HG03196 (cell line): Measurements from ENCODE around the gene SCN3A.

Source experiments
- ATAC-seq: cut with Tn5 transposase; IDR thresholded peaks from one replicate; pipeline ENCODE4 v1.9.1; 2021; ENCODE audit not compliant: unreplicated experiment

SCN3A gene

DNA sequence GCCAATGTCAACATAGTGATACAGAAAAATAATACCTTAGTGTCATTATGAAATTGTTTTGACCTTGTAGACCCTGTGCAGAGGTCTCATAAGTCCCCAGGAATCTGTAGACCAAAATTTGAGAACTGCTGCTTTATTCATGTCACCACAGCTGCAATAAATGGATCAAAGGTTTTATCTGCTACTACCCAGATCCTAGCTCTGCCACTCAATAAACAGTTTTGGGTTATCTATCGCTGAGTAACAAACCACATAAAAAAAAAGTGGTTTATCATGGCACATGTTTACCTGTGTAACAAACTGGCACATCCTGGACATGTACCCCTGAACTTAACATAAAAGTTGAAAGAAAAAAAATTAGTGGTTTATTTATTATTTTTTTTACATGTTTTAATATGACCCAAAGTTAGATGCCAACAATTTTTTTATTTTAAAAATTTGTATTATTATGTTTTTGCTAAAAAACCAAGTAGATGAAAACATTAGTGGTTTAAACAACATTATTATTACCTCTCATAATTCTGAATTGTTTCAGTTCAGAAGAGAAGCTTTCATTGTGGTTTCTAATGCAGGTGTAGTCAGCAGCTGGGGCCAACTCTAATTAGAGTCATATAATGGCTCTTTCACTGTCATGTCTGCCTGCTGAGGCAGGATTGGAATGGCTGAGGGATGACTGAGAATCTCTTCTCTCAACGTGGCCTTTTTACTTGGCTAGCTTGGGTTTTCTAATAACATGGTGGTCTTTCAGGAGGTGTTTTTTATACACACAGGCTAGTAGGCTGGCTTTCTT, 145.2 kb downstream of the SCN3A start:
- ATAC-seq: no peak

GRCh38 chr2:165057931-165058330, 145.9 kb downstream of the SCN3A start:
- ATAC-seq: no peak

DNA sequence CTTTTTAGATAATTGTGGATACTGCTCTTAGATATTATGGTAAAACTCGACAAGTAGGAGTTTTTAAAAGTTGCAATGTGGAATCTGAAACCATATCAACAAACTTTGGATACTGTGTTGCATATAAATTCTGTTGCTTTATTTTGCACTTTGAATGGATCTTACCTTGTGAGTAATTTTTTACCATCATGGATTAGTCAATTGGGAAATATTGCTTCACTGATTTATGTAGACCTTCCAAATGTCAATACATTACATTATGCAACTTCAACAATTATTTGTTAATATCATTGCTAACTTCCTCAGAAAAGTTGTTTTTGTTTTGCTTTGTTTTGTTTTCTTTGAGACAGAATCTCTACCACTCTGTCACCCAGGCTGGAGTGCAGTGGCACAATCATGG, 146.5 kb downstream of the SCN3A start:
- no peak for ATAC-seq

DNA sequence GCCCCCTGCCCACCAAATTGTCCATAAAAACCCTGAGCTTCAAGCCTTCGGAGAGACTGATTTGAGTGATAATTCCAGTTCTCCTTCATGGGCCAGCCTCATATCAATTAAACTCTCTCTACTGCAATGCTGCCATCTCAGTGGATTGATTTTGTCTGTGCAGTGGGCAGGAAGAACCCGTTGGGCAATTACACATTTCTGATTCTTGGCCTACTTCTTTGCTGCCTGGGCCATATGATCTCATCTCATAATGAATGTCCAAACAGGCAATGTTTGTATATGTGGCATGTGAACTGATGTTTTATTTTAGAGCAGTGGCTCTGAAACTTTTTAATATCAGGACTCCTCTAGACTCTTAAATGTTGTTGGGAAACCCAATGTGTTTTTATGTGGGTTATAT, 147.3 kb downstream of the SCN3A start:
- no peak for ATAC-seq

DNA sequence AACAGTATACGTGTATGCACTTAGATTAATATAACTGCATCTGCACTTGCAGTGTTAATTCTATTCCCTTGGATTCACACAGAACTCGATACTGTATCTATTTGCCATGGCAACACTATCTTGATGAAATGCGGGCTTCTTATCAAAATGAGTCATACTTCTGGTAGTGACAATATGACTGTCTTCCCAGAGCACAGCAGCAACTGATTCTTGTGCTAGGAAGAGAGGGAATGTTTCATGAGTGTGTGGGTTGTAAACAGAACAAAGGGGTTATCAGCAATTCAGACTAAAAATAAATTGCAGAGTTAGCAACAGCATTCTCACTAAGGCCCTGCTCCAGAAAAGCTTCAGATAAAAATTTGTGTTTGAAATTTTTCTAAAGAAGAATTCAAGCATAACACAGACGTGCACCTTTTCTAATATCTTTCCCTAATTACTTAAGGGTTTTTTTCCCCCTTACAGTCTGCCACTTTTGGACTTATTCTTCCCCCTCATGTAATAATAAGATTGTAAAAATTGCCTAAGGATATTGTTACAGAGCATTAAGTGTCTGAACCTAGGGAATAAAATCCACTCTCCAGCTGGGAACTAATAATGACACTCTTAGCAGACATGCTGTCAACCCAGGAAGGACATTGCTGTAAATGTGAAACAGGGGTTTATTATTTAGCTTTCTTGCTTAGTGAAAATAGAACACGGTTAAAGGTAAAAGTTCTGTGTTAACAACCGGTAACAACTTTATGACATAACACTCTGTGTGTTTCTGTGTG, 148.6 kb downstream of the SCN3A start:
- ATAC-seq: no peak

DNA sequence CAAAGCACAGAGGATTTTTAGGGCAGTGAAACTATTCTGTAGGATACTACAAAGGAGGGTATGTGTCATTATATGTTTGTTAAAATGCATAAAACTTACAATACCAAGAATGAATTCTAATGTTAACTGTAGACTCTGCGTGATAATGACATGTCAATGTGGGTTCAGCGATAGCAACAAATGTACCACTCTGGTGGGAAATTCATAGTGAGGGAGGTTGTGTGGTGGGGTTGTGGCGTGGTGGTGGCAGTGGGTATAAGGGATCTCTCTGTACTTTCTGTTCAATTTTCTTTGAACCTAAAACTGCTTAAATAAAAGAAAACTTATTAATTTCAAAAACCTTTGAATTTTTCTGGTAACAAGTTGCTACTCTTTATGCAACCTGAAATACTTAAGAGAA, 149.2 kb downstream of the SCN3A start:
- no peak for ATAC-seq

- no peak for ATAC-seq
Measured at GRCh38 chr2:165044505-165045303, 159.1 kb downstream of the SCN3A start.
